A549 (cell line): ENCODE data around the gene NT5DC2.

Source experiments
- ATOH8 ChIP-seq: fragments of 250-450 bp; sonication (Bioruptor Pico); IDR thresholded peaks from 2 replicates; pipeline ENCODE4 v1.5.0; 2020; ENCODE audit warnings: low read depth, mild to moderate bottlenecking, moderate library complexity
- CEBPB ChIP-seq, 2 experiments: fragments of >200 bp in 1 of 2; sonication (Bioruptor Twin) in 1 of 2; formaldehyde crosslinking in 1 of 2; IDR thresholded peaks; 2 replicates each; pipeline ENCODE4 v1.6.1; 2012 to 2016
- CHD2 ChIP-seq: fragments of 150-350 bp; IDR thresholded peaks from 2 replicates; pipeline ENCODE4 v1.6.1; 2014; ENCODE audit warnings: low read length; ENCODE audit not compliant: partially characterized antibody
- CTCF ChIP-seq: fragments of >200 bp; sonication (Bioruptor Twin); formaldehyde crosslinking; IDR thresholded peaks from 3 replicates; pipeline ENCODE4 v1.5.1; 2016
- E2F6 ChIP-seq: IDR thresholded peaks from 2 replicates; pipeline ENCODE4 v1.6.1; 2012; ENCODE audit warnings: low read depth, borderline replicate concordance
- FOXS1 ChIP-seq: fragments of 250-450 bp; sonication (Bioruptor Pico); IDR thresholded peaks from 2 replicates; pipeline ENCODE4 v1.5.0; 2020; ENCODE audit warnings: mild to moderate bottlenecking, moderate library complexity
- HDAC2 ChIP-seq: fragments of 200-600 bp; sonication (generic); IDR thresholded peaks from 2 replicates; pipeline ENCODE4 v1.6.1; 2016
- JUNB ChIP-seq: fragments of >200 bp; sonication (Bioruptor Twin); formaldehyde crosslinking; IDR thresholded peaks from 2 replicates; pipeline ENCODE4 v1.6.1; 2016
- PHF8 ChIP-seq: fragments of 200-600 bp; sonication (generic); IDR thresholded peaks from 2 replicates; pipeline ENCODE4 v1.6.1; 2016; ENCODE audit warnings: low read depth, mild to moderate bottlenecking, antibody characterized with exemption, moderate library complexity, borderline replicate concordance
- POLR2A ChIP-seq: IDR thresholded peaks from 2 replicates; pipeline ENCODE4 v1.6.1; 2012; ENCODE audit warnings: mild to moderate bottlenecking, low read length
- REST ChIP-seq: fragments of 200-600 bp; sonication (generic); IDR thresholded peaks from 2 replicates; pipeline ENCODE4 v1.6.1; 2016; ENCODE audit warnings: antibody characterized with exemption, mild to moderate bottlenecking, moderate library complexity

- TF ChIP-seq HDAC2 (no peak), ATOH8 (CRISPR knock-in tag) (no peak), JUNB (no peak), CEBPB (IDR thresholded peaks at IDR 0.05) (no peak), REST (no peak), CTCF (no peak), E2F6 (no peak), POLR2A (no peak), CHD2 (no peak), FOXS1 (CRISPR knock-in tag) (no peak), PHF8 (no peak)
Observed at GRCh38 chr3:52483577-52484381, 49.9 kb downstream of the NT5DC2 start.
